Epithelial cell of proximal tubule (primary cell): ENCODE data around the gene NCF4. TPM values are rescaled to one million over a fixed set of nuclear protein-coding genes. Genes with fewer than 3 reads are reported as not detected.

Experiments
- DNase-seq: peaks from one replicate; pipeline ENCODE4 v3.0.0-alpha.2; 2011; ENCODE audit warnings: low read depth
- H3K4me3 ChIP-seq: 2 replicates; pipeline ENCODE4 v1.5.1; 2011; ENCODE audit warnings: low read depth, mild to moderate bottlenecking, low read length
- CTCF ChIP-seq: conservative IDR thresholded peaks from 2 replicates; pipeline ENCODE4 v1.5.1; 2012; ENCODE audit warnings: low read depth, mild to moderate bottlenecking, low read length
- total RNA-seq: library from RNA; depleted of rRNA; stranded (reverse); fragments of >200 nt; gene quantifications from 2 replicates; pipeline ENCODE4 v1.2.3, GENCODE V29; 2015

NCF4 gene
- not detected in 2 replicates for total RNA-seq

GRCh38 chr22:36860821-36861659, at the start of gene NCF4:
NCF4 (plus strand) TSS chr22:36861006; CDS start chr22:36861172, 166 bp downstream.
- no peak within 1 kb of the TSS for H3K4me3 ChIP-seq
- DNase-seq = no peak
- TF ChIP-seq CTCF = no peak

- no peak for DNase-seq
- TF ChIP-seq CTCF = no peak
- H3K4me3 ChIP-seq = no peak overlapping the region
These were observed 49.6 kb upstream of the NCF4 start for GRCh38 chr22:36811094-36811800.

- no peak for TF ChIP-seq CTCF
- DNase-seq = no peak
- no peak overlapping the region for H3K4me3 ChIP-seq
These were observed 46.0 kb upstream of the NCF4 start for GRCh38 chr22:36814801-36815200.

- DNase-seq = no peak
- no peak overlapping the region for H3K4me3 ChIP-seq
- no peak for TF ChIP-seq CTCF
These were observed 45.1 kb upstream of the NCF4 start for GRCh38 chr22:36815558-36816338.

GRCh38 chr22:36816339-36816635, 44.5 kb upstream of the NCF4 start:
- H3K4me3 ChIP-seq = no peak overlapping the region
- no peak for TF ChIP-seq CTCF
- no peak for DNase-seq

- no peak within 1 kb of the TSS for H3K4me3 ChIP-seq
- no peak for TF ChIP-seq CTCF
- no peak for DNase-seq
These were observed 43.9 kb upstream of the NCF4 start, which contains the start of gene PVALB for GRCh38 chr22:36816636-36817524. PVALB (minus strand) TSS chr22:36817035; CDS start chr22:36817005, 30 bp downstream.
